HG03439 (cell line): Measurements from ENCODE around the gene SPEM3.
A peak's percentile ranks its signal among the peaks of the same experiment; 100 is the strongest.

Experiments
- ATAC-seq: cut with Tn5 transposase; IDR thresholded peaks from one replicate; pipeline ENCODE4 v1.9.1; 2021; ENCODE audit warnings: mild to moderate bottlenecking, moderate library complexity; ENCODE audit not compliant: unreplicated experiment

Gene SPEM3

DNA sequence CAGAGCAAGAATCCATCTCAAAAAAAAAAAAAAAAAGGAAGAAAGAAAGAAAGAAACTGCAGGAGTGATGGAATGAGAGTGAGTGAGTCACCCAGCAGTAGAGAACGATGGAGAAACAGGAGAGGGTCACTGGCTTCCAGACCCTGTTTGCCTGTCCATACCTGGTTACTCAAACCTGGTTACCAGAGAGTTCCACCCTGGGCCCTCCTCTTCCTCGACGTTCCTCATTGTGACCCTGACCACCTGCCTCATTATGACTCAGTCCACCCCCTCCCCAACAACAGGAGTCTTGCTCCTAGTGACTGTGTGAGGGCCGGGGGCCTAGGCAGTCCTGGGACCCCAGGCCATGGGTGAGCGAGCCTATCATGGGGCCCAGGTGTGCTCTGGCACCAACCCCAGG, at the start of gene SPEM3:
Gene SPEM3, plus strand, starts transcription at position 301 of the 400 bp plus-strand sequence. Its CDS starts 46 bp downstream, at position 347.
- ATAC-seq, result no peak

GRCh38 chr17:7379134-7379533, 49.5 kb upstream of the SPEM3 start:
- ATAC-seq, result no peak

DNA sequence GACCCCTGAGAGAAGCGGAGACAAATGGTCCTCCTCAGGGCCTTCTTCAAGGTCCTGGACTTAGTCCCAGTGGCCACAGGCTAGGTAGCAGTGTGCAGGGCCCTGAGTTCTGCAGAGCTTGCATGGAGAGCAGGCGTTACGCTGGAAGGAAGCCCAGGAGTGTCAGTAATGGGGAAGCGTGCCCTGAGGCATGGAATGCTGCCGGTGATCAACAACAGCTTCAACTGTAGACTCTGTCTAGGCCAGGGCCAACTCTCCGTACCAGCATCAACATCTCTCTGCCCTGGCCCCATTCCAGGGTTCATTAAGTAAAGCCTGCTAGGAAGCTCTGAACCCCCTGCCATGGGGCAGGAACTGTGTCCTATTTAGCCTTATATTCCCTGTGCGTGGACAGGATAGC, 48.3 kb upstream of the SPEM3 start:
- no peak for ATAC-seq

- no peak for ATAC-seq
Measured at GRCh38 chr17:7380855-7381683, 47.6 kb upstream of the SPEM3 start, which contains the start of gene TNK1. TSS of gene TNK1 (plus strand) at chr17:7381089. CDS start at chr17:7382927, 1,838 bp downstream.

- no peak for ATAC-seq
Measured at GRCh38 chr17:7382901-7383300, 45.8 kb upstream of the SPEM3 start.

DNA sequence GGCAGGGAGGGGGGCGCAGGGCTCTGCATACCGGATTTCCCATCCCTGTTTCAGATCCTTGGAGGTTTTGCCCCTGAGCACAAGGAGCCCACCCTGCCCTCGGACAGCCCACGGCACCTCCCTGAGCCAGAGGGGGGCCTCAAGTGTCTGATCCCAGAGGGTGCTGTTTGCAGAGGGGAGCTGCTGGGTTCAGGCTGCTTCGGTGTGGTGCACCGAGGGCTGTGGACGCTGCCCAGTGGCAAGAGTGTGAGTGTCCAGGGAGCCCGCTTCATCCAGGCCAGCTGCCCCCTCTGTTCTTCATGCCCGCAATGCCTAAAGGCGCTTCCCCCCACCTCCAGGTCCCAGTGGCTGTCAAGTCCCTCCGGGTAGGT, 45.3 kb upstream of the SPEM3 start:
- no peak for ATAC-seq

DNA sequence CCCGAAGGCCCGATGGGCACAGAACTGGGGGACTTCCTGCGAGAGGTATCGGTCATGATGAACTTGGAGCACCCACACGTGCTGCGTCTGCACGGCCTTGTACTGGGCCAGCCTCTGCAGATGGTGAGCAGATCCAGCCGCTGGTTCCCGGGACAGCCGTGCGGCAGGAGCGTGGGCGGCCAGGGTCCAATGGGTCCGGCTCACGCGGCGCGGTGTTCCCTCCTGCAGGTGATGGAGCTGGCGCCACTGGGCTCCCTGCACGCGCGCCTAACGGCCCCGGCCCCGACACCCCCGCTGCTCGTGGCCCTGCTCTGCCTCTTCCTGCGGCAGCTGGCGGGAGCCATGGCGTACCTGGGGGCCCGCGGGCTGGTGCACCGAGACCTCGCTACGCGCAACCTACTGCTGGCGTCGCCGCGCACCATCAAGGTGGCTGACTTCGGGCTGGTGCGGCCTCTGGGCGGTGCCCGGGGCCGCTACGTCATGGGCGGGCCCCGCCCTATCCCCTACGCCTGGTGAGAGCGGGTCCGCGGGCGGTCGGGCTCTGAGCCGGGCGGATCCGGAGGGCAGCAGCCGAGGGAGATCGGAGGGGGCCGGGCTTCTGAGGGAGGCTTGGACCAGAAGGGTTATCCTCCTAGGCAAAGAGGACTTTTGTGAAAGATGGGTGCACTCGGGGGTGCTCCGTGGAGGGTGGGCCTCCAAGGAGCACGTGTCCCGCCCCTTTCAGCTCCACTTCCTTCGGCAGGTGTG, 44.7 kb upstream of the SPEM3 start:
- ATAC-seq, result no peak

GRCh38 chr17:7384489-7385081, 44.1 kb upstream of the SPEM3 start:
- ATAC-seq, result no peak

- no peak for ATAC-seq
Measured at GRCh38 chr17:7388856-7389255, 39.8 kb upstream of the SPEM3 start.

DNA sequence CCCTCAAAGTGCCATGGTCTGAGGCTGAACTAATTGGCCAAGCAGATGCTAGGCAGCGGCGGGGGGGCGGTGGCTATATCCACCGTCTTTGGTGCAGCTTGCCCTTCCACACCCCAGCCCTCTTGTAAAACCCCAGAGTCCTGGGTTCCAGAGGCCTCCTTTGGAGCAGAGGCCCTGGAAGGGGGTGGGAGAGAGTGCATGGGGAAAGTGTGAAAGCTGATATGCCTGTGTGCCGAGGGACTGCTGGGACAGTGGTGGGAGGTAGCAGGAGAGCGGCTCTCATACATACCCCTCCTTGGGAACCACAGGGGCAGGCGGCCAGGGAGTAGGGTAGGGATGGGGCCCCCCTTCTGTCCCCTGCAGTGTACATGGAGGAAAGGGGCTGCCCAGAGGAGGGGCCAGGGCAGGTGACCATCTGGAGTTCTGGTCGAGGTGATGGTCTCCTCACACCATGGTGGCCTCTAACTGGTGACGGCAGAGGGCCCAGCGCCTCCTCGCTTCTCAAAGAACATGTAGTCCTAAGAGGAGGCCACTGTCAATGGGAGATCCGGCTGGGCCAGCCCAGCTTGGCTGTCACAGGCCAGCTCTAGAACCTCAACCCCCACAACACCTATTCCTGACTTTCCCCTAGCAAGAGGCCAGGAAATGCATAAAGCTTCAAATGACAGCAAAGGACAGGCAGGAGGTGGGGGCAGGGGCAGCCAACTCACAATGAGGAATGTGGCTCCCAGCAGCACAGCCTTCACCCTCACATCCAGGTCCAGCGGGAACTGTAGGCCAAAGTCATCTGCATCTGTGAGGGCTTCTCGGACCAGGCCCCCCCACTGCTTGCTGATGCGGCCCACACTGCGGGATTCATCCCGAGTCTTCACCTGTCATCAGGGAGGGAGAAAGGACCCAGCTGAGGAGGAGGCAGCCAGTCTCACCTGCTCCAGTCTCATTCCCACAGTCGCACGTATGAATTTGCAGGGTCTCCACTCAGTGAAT, 38.4 kb upstream of the SPEM3 start:
- no peak for ATAC-seq

GRCh38 chr17:7391307-7391706, 37.4 kb upstream of the SPEM3 start:
- ATAC-seq, result no peak

GRCh38 chr17:7392696-7393612, 35.7 kb upstream of the SPEM3 start:
- ATAC-seq, result no peak

DNA sequence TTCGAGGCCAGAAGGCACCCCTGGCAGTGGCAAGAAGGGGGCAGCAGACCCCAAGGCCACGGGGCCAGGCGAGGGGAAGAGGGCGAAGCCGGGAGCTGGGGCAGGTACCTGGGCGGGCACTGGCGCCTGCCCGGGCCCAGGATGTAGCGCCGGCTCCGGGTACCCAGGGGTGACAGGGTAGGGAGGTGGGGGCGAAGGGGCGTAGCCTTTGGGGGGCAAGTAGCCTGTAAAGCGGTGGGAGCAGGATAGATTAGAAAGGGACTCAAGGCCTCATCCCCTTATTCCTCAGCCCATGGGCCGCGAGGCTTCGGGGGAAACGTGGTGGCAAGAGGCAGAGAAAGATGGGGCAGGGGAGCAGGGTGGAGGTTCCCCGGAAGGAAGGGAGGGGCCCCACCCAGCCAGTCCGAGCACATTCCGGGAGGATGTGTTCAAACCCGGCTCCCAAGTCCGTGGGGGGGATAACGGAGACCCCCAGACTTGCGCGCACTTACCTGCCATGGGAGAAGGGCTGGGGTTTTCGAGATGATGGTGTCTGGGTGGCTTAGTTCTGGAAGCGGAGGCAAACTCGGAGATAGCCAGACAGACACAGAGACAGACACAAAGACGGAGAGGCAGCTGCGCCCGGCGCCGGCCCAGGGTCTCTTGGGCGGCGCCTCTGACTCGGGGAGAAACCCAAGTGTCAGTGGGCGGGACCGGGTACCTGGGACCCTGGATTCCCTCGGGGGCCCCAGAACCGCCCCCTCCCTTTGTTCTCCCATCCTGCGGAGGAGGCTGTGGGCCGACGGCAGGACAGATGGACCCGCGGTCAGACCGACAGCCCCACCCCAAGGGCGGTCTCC, 34.8 kb upstream of the SPEM3 start:
- peak; percentile 46 for ATAC-seq

DNA sequence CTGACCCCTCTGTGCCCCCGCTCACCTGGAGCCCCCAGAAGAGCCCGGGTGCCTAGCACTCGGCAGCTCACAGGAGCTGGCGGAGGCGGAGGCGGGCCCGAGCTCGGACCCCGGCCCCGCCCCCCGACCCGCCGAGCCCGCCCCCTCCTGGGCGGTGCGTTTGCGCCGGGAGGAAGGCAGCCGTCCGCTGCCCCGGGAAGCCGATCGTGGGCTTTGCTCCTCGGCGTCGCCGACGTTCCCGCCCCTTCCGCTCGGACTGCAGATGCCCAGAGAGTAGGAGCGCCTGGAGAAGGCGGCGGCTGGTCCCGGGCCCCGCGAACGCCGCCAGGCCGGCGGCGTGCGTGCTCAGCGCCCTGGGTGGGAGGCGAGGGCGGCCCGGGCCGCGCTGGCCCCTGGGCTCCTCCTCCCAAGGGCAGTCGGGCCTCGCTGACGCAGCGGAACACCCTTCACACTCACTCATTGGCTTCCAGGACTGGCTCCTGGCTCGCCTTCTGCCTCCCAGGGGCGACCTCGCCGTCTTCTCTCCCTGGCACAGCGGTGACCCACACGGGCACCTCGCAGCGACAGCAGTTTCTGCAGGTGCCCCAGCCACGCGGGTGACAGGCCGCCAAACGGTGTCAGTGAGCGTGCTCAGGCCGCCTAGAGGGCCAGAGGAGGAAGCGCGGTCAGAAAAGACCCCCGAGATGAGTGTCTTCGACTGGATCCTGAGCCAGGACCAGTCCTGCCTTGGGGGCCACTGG, 34.0 kb upstream of the SPEM3 start, which contains the start of gene PLSCR3:
Gene PLSCR3, minus strand, starts transcription at position 74 of the 740 bp plus-strand sequence. CDS start 415 bp downstream, outside the sequence.
- ATAC-seq, result peak; percentile 77

DNA sequence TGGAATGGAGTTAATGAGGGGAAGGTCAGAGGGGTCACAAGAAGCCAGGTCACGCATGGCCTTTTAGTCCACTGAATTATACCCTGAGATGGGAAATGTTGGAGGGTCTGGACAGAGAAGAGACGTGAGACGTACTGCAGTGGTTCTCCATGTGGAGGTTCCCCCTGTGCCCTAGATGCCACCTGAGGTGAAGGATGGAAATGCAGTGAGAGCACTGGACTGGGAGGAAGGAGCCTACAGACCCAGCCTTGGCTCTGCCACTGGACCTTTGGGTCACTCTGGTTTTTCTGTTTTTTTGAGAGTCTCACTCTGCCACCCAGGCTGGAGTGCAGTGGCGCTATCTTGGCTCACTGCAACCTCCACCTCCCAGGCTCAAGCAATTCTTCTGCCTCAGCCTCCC, 32.5 kb upstream of the SPEM3 start:
- ATAC-seq, result no peak

DNA sequence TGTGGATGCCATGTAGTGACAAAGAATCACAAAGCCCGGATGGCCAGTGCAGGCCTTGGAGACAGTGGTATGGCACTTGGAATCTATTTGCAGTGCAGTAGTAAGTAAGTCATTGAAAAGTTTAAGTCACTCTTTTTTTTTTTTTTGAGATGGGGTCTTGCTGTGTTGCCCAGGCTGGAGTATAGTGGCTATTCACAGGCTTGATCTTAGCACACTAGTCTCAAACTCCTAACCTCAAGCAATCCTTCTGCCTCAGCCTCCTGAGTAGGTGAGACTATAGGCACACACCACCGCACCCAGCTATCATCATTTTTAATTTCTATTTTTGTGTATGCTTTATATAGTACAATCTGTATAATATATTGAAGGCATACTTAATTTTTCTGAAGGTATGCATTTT, 30.0 kb upstream of the SPEM3 start:
- no peak for ATAC-seq

GRCh38 chr17:7403043-7403726, 25.5 kb upstream of the SPEM3 start:
- no peak for ATAC-seq
